Thoracic aorta (tissue), 2 donors: Measurements from ENCODE around the gene NUAK1. TPM values are rescaled to one million over a fixed set of nuclear protein-coding genes. Genes with fewer than 3 reads are reported as not detected.

Experiments used
- ATAC-seq: fragments of 150-250 bp; one replicate; pipeline ENCODE4 v1.8.0; 2017; ENCODE audit warnings: low read depth; ENCODE audit not compliant: insufficient number of reproducible peaks, low FRiP score
- DNase-seq: peaks from one replicate; pipeline ENCODE4 v3.0.0-alpha.2; 2020; ENCODE audit warnings: low spot score
- H3K27ac ChIP-seq, 2 donors: fragments of 200-600 bp; sonication (generic); 1 replicate in 1 of 2; 2 replicates in 1 of 2; pipeline ENCODE4 v1.5.1; 2016; ENCODE audit warnings: mild to moderate bottlenecking in 2 of 2, moderate library complexity in 2 of 2
- H3K27me3 ChIP-seq: fragments of 200-600 bp; sonication (generic); replicated peaks from 2 replicates; pipeline ENCODE4 v1.6.0; 2016; ENCODE audit warnings: mild to moderate bottlenecking; ENCODE audit not compliant: insufficient read depth
- H3K36me3 ChIP-seq: fragments of 200-600 bp; sonication (generic); one replicate; pipeline ENCODE4 v1.5.1; 2016
- H3K4me1 ChIP-seq, 2 donors: fragments of 200-600 bp; sonication (generic); 1 replicate in 1 of 2; 2 replicates in 1 of 2; pipeline versions ENCODE4 v1.5.1 to v1.6.0; 2016; ENCODE audit warnings: low read depth in 2 of 2, mild to moderate bottlenecking in 1 of 2; ENCODE audit not compliant: control insufficient read depth in 1 of 2
- H3K4me3 ChIP-seq: fragments of 200-600 bp; sonication (generic); 2 replicates; pipeline ENCODE4 v1.5.1; 2016; ENCODE audit warnings: mild to moderate bottlenecking
- H3K9me3 ChIP-seq: fragments of 200-600 bp; sonication (generic); 2 replicates; pipeline ENCODE4 v1.5.1; 2016
- total RNA-seq, 2 donors: library from RNA; depleted of rRNA; stranded (reverse); fragments of >200 nt; gene quantifications; one replicate each; pipeline versions ENCODE4 v1.1.0 to v1.2.3, GENCODE V29; 2016
- TF ChIP-seq, protein P1 (sequence below): fragments of 200-600 bp; sonication (generic); IDR thresholded peaks from one replicate; pipeline ENCODE4 v1.5.1; 2019; ENCODE audit warnings: antibody characterized with exemption

Gene NUAK1
- total RNA-seq, 2 donors from 2014 or later: 20.0 to 31.4 TPM

DNA sequence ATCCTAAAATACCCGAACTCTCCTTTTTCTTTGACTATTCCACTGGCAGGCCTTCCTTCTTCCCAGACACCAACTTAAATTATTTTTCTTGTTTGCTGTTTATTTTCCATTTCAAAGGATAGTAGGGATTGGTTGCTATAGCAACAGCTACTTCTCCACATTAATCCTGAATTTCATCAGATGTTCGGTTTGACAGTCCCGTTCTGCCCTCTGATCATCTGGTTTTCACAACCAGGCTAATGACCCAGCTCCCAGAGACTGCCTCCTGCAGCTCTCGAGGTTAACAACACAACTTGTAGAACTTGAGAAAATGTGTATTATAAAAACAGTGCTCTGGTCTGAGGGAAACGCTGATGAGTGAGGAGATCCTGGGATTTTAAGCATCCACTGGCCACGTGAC, 45.5 kb downstream of the NUAK1 start:
- Histone ChIP-seq H3K36me3 (no peaks in the 10 kb centered on the region), H3K4me1 (peaks cover 50 to 93% of the 10 kb centered on the region in 2 donors), H3K4me3 (no peak overlapping the region), H3K9me3 (no peaks in the 10 kb centered on the region), H3K27me3 (no peaks in the 10 kb centered on the region), H3K27ac (peak overlapping the region; percentile 59 to 68)
- DNase-seq: no peak
- TF ChIP-seq, protein P1, sequence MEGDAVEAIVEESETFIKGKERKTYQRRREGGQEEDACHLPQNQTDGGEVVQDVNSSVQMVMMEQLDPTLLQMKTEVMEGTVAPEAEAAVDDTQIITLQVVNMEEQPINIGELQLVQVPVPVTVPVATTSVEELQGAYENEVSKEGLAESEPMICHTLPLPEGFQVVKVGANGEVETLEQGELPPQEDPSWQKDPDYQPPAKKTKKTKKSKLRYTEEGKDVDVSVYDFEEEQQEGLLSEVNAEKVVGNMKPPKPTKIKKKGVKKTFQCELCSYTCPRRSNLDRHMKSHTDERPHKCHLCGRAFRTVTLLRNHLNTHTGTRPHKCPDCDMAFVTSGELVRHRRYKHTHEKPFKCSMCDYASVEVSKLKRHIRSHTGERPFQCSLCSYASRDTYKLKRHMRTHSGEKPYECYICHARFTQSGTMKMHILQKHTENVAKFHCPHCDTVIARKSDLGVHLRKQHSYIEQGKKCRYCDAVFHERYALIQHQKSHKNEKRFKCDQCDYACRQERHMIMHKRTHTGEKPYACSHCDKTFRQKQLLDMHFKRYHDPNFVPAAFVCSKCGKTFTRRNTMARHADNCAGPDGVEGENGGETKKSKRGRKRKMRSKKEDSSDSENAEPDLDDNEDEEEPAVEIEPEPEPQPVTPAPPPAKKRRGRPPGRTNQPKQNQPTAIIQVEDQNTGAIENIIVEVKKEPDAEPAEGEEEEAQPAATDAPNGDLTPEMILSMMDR: no peak
- ATAC-seq: no peak

DNA sequence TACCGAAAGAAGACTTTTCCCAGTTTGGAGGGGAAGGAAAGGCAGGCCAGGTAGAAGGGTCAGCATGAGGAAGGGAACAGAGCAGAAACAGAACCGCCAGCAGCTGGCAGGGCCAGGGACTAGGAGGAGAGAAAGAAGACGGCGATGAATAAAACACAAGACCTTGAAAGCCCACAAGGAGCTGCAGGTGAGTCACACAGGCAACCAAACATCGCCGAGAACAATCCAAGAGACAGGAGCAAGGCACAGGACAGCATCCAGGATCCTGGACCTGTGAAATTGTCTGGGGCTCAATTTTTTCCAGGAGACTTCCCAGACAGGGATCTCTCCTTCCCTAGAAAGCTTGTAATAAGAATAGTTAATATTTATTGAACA, 47.3 kb downstream of the NUAK1 start:
- Histone ChIP-seq H3K4me3 (no peak overlapping the region), H3K4me1 (peaks cover 47 to 90% of the 10 kb centered on the region in 2 donors), H3K27me3 (no peaks in the 10 kb centered on the region), H3K9me3 (no peaks in the 10 kb centered on the region), H3K36me3 (no peaks in the 10 kb centered on the region), H3K27ac (peak overlapping the region; percentile 67 to 93)
- DNase-seq (no peak), ATAC-seq (no peak)
- TF ChIP-seq, protein P1: no peak

DNA sequence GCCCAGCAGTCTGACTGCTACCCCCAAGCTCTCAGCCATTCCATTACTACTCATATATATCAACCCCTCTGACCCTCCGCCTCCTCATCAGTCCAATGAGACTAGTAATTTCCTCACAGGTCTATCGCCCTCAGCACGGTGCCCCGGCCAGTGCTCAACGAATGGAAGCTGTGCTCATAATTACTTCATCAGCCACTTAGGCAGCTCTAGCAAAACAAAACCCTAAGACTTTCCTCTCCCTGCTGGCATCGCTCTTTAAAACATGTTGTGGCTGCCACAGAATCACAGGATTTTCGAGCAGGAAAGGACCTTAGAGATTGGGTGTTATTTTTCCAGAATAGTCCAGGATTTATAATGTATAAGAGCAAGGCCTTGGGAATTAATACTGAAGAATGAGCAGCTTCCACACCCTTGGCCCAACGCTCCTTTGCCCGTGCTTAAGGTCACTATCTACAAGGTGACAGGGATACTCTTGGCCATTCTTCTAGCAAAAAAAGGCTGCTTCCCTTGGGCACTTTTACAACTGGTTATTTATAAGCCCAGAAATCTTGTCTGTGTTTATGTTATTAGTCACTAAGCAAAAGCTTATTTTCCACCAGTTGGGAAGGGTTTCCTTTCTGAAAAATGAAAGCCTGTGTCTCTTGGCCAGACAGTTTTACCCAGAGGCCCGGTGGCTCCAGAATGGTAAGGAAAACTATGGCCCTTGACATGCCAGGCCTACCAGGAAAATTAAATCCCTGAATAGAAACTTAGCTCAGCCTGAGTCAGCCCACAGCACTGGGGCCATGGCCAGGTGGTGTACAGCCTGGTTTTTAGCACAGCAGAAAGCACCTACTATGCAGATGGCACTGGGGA, 47.9 kb downstream of the NUAK1 start:
- H3K27me3 ChIP-seq: no peaks in the 10 kb centered on the region
- peak overlapping the region; percentile 25 for H3K4me3 ChIP-seq
- DNase-seq (peak; percentile 37), ATAC-seq (peak; percentile 67)
- peak overlapping the region; percentile 82 to 93 for H3K27ac ChIP-seq
- peaks cover 42 to 84% of the 10 kb centered on the region in 2 donors for H3K4me1 ChIP-seq
- H3K9me3 ChIP-seq: no peaks in the 10 kb centered on the region
- TF ChIP-seq, protein P1: no peak
- no peaks in the 10 kb centered on the region for H3K36me3 ChIP-seq

DNA sequence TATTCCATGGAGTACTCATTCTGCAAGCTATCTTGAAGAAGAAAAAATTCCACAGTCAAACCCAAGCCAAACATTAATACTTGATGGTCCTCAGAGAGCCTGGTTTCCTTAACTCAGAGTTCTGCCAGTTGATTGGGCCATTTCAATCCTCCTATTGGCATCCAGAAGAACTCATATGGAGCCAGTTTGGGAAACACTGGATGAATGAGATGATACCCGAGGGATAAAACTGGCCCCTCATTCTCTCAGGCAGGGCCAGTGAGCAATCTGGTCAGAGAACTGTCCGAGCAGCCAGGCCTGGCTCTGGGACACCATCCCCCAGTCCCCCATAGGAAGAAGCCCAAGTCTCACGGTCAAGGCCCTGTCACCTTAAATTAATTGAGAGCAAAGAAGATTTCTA, 48.8 kb downstream of the NUAK1 start:
- Histone ChIP-seq H3K9me3 (no peaks in the 10 kb centered on the region), H3K36me3 (no peaks in the 10 kb centered on the region), H3K27me3 (no peaks in the 10 kb centered on the region), H3K4me3 (peak overlapping the region; percentile 25), H3K4me1 (peaks cover 39 to 84% of the 10 kb centered on the region in 2 donors), H3K27ac (peak overlapping the region; percentile 82 to 93)
- no peak for DNase-seq
- TF ChIP-seq, protein P1: no peak
- ATAC-seq: no peak

DNA sequence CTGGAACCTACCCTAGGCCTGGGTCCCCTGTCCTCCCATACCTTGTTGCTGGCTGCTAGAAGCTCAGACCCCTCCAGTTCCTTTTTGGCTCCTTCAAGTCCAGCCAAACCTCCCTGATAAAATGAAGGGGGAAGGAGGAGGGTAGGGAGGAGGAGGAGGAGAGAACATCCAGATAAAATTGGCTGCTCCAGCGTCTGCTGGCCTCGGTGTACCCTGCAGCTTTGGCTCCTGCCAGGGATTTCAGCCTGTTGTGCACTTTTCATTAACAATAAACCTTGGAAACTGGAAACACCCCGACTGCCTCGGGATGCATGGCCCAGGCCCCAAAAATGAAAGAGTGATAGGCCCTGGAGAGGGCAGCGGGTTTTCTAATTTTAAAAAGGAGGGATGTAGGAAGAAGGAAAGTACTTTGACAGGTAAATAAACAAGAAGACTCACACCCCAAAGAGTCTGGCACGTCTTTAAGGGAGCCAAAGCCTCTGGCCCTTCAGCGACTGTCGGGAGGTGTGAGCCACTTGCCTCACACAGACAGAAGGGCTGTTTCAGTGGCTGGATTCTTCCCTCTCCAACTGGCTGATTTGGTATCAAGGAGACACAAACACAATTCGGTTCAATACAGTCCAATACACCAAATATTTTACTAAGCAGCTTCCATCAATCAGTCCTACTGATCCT, 49.8 kb downstream of the NUAK1 start:
- DNase-seq (no peak), ATAC-seq (no peak)
- no peaks in the 10 kb centered on the region for H3K9me3 ChIP-seq
- TF ChIP-seq, protein P1: no peak
- no peaks in the 10 kb centered on the region for H3K36me3 ChIP-seq
- no peaks in the 10 kb centered on the region for H3K27me3 ChIP-seq
- H3K27ac ChIP-seq: peak overlapping the region; percentile 82 to 93
- H3K4me1 ChIP-seq: peaks cover 40 to 84% of the 10 kb centered on the region in 2 donors
- H3K4me3 ChIP-seq: no peak overlapping the region
